GM19351 (cell line): ENCODE data around the gene RGS6.
A peak's percentile ranks its signal among the peaks of the same experiment; 100 is the strongest.
"Not testable (repeated sequence)": the region's sequence is repeated elsewhere in the genome, so short reads cannot be mapped to it uniquely, and the experiment has no call there.

Source experiments
- ATAC-seq: cut with Tn5 transposase; IDR thresholded peaks from one replicate; pipeline ENCODE4 v1.9.1; 2021; ENCODE audit warnings: mild to moderate bottlenecking, moderate library complexity; ENCODE audit not compliant: unreplicated experiment

Gene RGS6

DNA sequence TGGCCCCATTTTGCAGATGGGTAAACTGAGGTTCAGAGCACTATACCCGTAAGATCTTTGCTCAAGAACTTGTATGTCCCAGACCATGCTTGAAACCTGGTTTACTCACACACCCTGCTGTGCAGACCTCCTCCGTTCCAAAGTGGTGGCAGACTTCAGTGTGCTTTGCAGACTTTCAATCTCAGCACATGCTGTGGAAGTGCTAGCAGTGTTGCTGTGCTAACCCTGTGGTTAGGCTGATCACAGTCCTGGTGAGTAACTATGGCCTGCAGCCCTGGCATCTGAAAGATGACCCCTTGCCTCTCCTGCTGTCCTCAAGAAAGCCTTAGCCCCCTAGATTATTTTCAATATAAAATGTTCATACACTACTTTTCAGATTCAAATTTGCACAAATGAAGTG lies 511.0 kb downstream of the RGS6 start:
- no peak for ATAC-seq

DNA sequence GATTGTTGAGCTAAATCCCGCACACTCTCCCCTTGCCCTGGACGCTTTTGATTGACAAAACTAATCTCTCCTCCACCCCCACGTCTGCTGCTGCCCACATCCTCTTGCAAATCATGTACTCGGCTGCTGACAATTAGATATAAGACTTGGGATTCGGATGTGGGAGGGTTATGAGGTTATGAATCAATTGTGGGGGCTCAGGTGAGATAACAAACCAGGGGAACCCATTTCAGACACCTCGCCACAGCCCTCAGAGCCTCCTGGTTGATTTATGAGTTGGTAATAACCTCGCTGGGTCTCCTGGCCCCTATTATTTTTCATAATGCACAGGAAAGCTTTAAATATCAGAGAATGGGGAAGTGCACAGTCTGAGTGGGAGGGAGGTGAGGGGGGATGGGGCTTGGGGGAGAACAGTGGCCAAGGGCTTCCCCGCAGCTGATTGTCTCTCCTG lies 511.8 kb downstream of the RGS6 start:
- ATAC-seq = no peak

DNA sequence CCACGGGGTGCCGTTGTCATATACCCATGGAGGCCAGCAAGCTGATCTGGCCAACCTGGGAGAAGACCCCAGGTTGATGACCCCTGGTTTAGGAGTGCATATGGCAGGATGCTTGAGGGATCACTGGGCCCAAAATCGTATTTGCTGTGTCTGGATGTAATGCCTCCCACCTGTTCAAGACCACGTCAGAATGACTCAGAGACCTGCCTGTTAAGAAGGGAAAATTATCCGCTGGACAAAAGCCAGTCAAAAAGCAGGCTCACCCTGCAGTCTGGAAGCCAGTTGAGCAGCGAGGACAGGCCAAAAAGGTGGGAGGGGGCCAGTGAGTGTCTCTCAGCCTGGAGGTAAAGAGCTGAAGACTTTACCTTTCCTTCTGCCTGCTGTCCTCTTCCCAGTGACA lies 512.5 kb downstream of the RGS6 start:
- ATAC-seq = no peak

DNA sequence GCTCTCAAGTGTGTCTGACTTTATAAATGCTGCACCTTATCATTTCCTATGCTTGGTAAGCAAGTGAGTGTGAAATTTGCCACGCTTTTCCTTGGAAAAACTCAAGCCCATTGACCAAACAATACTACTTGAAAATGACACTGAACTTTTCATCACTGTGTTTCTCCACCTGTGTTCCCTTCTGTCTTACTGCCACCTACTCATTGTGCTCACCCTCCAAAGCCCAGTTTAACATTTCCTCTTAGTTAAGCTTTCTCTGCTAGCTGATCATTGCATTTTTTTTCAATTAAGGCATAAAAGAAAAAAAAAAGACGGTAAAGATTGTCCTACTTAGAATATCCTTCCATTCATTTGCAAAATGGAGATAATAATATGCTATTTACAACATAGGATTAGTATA lies 516.0 kb downstream of the RGS6 start:
- ATAC-seq = no peak

DNA sequence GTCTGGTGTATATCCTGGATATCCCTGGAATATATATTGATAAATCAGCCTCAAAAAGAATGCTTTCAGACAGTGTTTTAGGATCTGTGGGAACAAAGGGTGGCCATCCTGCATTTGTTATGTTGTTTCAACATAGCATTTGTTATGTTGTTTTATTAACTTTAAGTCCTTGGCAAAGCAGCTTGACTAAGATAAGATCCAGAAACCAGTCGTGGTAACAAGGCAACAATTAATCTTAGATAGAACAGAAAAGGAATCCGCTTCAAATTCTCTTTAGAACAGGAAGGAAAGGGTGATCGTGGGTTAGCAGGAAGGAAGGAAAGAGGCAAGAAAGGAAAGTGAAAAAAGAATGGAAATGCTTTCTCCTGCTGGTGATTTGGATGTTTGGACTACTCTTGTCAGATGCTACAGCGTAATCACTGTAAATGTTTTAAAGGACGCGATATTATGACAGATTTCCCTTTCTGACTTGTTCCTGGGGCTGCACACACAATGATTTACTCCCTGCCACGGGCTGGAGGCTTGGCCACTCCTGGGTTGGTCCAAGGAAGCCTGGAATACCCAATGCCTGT lies 518.3 kb downstream of the RGS6 start:
- ATAC-seq = no peak

DNA sequence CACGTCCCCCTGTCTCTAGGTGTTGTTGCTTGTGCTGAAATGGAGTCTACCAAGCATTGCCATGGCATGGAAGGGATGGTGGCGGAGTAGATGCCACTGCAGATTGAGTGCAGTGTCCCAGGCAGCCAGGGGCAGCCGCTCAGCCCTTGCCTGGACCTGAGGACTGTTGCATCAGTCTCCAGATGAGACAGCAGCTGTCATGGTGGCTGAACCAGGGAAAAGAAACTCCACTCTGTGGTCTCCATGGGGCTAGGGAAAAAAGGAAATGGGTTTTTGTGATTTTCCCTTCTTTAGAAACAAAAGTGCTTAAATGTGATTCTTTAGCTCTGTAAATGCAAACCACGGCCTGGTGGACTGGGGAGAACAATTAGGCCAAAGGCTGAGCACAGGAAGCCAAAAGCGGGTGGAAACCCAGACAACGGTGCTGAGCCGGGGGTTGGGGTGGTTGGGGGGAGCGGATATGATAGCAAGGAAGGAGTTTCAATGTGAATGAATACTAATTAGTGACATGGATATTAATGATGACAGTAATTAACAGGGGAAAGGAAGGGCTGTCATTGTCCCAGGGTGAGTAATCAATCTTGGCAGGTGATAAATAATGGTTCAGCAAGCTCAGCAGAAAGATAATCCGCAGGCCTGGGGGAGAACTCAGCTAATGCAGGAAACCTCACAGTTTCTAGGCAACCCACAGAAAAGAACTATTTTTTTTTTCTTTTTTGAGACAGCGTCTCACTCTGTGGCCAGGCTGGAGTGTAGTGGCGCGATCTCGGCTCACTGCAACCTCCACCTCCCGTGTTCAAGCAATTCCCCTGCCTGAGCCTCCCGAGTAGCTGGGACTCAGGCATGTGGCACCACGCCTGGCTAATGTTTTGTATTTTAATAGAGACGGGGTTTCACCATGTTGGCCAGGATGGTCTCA lies 519.1 kb downstream of the RGS6 start:
- ATAC-seq = no peak

DNA sequence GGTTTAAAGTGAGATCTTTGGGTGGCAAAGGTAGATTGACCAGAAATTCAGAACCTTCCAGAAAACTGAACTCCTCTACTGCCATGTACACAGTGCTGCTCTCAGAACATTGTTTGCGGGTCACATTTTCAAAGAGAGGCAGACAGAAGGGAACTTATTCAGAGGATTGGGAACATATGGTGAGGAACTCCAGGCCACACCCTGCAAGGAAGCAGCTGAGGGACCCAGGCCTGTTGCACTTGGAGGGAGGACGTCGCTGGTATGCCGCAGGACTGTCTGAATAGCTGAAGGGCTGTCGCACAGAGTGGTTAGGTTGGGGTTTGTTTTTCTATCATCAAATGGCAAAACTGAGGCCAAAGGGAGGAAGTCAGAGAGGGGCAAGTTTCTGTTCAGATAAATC lies 520.5 kb downstream of the RGS6 start:
- ATAC-seq = no peak

DNA sequence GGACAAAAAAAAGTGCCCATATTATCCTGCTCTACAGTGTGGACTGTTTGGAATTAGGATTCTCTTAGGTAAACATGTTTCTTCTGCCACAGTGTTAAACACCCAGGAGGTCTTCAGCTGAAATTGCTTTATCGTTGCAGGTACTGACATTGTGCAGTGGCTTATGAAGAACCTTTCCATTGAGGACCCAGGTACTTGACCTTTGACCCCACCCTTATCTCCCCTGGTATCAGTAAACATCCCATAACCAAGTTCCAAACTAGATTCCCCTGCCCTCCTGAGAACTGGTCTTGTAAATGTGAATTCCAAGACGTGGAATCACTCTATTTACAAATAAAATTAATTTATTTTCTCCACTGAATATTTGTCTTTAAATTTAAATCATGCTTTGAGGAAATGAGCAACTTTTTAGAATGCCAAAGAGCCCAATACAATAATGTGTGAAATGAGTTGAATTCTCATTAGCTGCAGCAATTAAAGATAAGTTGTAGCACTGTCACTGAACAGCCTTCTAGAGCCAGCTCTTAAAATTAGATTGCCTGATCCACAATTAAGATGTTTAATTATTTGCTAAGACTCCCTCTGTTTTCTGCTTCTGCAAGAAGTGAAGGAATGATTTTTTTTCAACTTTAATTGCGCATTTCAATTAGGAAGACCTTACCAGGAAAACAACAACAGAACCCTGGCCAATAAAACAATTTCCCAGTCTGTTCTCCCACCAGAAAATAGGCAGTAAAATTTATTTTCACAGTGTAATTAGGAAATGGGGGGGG lies 522.3 kb downstream of the RGS6 start:
- no peak for ATAC-seq

DNA sequence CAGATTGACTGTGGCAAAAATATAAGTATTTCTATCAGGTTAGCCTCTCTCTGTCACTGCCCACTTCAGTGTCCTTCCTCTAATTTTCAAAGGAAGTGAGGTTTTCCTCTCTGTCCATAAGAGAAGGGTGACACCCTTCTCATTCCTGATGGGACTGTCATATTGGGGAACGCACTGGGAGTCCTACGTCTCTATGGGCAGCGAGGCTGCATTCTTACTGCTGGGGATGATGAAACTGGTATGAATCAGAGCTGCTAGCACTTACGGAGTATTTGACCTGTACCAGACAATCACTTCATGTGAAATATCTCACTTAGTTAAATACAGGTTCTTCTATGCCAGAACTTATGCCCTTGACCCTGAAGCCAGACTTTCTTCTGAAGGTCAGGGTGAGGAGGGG lies 525.4 kb downstream of the RGS6 start:
- ATAC-seq = no peak

DNA sequence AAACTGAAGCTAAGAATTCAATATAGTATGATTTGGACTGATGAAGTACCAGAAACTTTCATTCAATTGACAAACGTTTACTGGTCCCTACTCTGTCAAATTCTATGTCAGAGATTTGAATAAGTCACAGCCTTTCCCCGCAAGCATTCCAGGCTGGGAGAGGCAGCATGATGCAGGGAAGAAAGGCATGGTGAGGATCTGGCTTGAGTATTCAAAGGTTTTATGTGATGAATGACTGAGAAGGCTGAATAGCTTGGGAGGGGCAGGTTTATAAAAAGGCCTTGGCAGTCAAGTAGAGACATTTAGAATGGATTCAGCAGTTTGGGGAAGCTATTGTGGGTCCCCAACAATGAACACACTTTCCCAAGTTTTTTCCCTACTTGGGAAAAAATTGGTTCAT lies 529.8 kb downstream of the RGS6 start:
- ATAC-seq = no peak

DNA sequence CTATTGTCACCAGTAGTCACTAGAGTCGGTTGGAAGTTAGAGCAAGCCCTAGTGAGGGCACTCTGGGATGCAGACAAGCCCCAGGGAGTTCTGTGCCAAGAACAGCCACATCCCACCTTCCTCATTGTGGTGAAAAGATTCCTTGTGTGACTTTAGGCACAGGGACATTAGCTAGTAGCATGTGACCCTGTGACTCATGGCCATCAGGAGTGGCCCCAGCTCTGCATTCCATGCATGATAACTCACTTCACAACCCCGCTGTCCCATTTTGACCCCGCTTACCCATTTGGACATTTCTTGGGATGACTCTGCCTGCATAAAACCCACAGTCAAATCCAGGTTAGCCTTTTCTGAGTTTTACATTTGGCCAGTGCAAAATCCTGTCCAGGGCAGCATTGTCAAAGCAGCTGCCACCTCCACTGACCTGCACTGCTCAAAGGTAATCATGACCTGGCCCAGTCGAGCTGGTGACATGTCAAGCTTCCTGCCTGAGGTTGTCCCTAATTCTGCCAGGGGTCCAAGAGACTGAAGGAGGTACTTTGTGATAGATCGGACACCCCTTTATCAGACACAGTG lies 531.1 kb downstream of the RGS6 start:
- no peak for ATAC-seq

DNA sequence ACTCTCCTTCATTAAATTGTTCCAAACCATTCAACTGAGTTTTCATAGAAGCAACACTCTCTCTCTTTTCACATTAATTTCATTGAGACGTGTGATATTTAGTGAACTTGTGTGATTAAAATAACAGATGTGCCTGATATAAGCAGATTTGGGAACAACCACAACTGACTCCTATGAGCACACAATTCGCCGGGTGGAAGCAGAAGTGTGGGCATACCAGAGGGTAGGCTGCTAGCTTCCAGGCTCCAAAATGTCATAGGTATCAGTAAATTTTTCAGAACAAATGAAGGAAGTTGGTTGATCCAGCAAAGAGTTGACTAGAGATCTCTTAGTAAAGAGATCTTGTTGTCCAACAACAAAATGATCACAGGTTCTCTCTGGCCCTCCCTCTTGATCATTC lies 532.0 kb downstream of the RGS6 start:
- no peak for ATAC-seq

DNA sequence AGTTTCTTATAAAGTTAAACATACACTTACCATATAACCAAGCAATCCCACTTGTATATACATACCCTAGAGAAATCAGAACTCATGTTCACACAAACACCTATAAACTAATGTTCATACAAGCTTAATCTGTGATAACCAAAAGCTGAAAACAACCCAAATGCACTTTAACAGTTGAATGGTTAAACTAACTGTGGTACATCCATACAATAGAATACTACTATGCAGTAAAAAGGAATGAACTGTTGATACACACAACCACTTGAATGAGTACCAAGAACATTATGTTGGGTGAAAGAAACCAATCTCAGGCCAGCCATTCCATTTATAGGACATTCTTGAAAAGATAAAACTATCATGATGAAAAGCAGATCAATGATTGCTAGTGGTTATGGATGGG lies 534.1 kb downstream of the RGS6 start:
- no peak for ATAC-seq

DNA sequence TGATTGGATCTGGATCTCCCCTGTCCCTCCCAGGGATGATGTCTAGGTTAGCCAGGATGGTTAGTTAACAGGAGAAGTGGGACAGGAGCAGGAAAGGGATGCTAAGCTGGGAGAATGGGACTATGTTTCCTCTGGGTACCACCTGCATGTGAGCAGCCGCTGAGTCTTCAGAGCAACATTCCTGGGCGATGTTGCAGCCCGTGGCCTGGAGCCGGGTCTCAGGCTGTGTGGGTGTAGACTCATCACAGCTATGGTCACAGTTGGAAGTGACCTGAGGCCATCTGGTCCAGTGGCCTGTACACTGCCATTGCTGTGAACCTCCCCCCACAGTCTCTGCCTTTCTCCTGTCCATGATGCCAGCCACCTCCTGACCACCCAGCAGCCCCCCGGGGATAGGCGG lies 539.1 kb downstream of the RGS6 start:
- no peak for ATAC-seq

DNA sequence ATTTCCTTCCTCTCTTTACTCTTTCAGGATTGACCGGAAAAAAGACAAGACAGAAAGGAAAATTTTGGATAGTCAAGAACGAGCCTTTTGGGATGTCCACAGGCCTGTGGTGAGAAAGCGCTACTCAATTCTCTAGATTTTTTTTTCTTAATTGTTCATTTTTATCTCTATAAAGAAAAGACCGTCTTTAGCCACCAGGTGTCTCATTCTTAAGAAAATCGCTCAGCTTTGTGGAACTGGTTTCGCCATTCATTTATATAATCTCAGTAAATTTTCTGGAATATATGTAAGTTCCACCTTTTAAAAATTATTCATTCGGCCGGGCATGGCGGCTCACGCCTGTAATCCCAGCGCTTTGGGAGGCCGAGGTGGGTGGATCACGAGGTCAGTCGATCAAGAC lies 540.6 kb downstream of the RGS6 start:
- no peak for ATAC-seq

DNA sequence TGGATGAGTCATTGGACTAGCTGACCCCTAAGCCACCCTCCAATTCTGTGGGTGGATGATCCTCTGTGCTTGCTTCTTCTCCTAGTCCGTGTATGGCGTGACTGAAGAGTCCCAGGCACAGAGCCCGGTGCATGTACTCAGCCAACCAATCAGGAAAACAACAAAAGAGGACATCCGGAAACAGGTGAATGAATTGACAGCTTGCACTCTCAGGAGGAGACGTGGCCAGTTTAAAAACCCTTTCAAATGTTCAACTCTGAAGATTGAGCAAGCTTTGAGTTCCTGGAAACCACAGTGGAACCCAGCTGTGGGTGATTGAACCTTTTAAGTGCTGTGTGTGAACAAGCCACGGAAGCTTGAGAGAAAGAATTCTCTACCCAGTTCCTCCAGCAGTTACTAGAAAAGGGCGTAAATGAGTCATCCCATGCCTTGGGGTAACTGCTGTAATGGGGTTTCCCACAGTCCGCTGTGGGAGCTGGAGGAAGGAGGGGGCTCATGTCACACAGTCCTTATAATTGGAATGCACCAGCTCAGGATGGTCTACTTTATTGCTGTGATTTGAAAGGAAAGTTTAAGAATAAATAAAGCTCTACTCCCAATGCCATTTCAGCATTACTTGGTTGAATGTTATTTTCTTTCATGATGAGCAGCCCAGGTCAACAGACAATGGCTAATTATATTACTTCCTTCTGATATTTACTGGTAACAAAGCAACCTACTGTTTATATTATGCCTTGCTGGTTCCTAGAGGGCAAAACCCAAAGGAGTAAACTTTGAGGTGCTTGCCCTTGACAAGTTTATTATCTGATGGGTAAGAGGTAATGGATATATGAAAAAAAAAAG lies 544.6 kb downstream of the RGS6 start:
- ATAC-seq = peak; percentile 84

DNA sequence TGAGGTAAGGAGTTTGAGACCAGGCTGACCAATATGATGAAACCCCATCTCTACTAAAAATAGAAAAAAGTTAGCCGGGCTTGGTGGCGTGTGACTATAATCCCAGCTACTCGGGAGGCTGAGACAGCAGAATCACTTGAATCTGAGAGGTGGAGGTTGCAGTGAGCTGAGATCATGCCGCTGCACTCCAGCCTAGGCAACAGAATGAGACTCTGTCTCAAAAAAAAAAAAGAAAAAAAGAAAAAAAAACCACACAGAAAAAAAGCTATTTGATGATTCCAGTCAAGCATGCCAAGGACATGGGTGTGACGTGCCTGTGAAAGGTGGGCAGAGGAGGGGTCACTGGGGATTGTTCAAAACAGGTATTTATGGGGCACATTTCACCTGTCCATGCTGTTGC lies 545.3 kb downstream of the RGS6 start:
- ATAC-seq = not testable (repeated sequence)

DNA sequence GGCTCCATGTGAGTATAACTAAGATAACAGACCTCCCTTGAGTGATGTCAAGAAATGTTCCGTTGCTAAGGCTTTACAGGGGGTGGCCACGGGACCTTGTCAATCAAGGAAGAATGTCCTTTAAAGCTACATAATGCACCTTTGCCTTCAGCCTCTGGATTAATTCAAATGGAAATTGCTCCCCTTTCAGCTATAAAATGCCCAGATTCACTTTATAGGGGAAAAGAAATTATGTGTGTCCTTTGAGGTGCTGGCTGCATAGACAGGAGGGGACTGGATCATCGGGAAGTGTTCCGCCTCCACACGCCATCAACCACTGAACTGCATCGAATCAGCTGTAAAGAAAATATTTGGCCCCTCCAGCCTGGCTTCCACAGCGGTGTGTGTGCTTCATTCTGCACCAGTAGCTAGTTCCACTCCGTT lies 546.3 kb downstream of the RGS6 start:
- ATAC-seq = no peak

DNA sequence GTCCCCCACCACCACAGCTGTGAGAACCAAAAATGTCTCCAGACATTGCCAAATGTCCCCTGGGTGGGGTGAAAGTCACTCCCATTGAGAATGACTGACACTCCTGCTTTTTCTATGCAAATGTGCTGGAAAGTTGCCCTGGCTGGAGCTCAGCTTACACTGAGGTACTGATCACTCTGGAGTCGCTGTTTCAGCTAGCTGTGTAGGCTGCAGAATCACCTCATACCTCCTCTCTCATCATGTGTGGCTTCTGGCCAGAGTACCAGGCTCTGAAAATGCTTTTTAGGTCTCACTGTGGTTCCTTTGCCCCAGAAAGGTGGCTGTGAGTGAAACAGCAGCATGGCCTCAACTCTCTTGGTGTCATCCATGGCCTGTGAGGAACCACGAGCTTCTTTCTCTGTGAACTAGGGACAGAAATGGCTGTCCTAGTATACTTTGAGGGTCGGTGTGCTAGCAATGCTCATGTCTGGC lies 547.3 kb downstream of the RGS6 start:
- ATAC-seq = no peak

DNA sequence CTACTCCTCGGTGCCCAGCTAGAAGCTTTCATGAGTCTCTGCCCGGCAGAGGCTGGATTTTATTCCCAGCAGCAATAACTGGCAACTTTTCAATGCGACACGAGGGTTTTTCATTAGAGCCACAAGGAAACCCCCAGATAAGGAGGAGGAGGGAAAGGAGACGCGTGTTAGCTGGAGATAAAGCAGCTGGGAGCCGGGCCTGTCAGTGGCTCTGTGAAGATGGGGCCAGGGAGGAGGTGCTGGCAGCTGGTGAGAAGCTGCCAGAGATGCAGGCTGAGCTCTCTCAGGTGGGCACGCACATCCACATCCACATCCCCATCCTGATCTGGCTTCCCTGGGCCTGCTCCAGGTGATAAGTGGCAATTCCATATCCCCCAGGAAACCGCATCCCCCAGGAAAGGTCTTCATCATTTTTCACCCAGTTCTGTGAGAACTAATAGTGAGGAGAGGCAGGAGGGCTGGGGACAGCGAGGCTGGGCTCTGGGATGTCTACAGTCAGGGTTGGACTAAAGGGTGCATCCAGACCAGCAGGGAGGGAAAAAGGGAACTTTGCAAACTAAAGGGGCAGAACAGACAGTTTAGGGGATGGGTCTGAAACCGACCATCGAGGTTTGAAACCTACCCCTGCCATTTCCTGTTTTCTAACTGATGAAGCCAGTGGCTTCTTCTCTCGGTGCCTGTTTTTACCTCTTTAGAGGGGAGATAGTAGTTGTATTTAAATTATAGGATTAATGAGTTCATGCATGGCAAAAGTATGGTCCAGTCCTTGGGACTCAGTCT lies 548.4 kb downstream of the RGS6 start:
- ATAC-seq = no peak
